Effector CD4-positive, alpha-beta T cell (primary cell): ENCODE measurements around the gene PDIA5.

ENCODE experiments used
- DNase-seq: peaks from one replicate; pipeline ENCODE4 v3.0.0-alpha.2; 2020
- total RNA-seq: gene quantifications from one replicate; lab custom pipeline; 2026; lab: John Stamatoyannopoulos, UW

The PDIA5 gene
- total RNA-seq = 1.7 reads per million

DNA sequence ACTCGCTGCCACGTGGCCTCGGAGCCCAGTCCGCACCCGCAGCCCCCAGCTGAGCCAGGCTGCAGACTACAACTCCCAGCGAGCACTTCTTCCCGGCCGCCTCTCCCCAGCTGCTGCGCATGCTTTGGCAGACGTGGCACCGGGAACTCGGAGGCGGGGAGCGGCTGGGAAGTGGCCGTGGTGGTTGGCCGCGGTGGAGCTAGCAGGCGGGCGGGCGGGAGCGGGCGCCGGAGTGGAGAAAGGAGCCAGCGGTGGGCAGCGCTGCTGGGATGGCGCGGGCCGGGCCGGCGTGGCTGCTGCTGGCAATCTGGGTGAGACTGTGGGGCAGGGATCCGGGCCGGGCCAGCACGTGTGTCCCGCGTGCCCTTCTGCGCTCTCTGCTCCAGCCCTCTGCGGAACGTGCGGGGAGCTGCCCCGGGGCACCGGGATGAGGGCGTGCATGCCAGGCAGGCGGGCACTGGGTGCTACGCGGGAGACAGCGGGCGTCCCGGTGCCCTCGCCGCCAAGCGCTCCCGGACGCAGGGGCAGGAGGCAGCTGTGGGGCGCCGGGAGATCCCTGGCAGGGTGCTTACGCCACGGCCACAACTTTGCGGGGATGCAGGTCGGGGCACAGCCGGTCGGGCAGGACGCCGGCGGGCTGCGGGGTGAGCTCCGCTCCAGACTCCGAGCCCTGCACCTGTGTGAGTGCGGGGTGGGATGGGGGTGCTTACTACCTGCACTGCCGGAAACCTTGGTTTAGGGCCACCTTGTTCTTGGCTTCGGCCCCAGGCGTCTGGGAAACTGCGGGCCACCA, at the start of gene PDIA5:
PDIA5 (plus strand) TSS at position 130 of the 793 bp plus-strand sequence; CDS start at position 270, 140 bp downstream.
- no peak for DNase-seq

GRCh38 chr3:123018683-123019082, 48.1 kb upstream of the PDIA5 start:
- no peak for DNase-seq

DNA sequence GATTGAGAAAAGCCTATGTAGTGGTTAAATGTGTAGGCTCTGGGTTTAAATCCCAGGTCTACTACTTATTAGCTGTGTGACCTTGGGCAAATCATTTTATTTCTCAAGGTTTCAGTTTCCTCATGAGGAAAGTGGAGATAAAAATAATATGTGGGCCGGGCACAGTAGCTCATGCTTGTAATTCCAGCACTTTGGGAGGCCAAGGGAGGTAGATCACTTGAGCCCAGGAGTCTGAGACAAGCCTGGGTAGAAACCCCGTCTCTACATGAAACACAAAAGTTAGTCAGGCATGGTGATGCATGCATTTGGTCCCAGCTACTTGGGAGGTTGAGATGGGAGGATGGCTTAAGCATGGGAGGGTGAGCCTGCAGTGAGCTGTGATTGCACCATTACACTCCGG, 47.7 kb upstream of the PDIA5 start:
- DNase-seq = no peak

- no peak for DNase-seq
Measured at GRCh38 chr3:123019591-123019990, 47.2 kb upstream of the PDIA5 start.

DNA sequence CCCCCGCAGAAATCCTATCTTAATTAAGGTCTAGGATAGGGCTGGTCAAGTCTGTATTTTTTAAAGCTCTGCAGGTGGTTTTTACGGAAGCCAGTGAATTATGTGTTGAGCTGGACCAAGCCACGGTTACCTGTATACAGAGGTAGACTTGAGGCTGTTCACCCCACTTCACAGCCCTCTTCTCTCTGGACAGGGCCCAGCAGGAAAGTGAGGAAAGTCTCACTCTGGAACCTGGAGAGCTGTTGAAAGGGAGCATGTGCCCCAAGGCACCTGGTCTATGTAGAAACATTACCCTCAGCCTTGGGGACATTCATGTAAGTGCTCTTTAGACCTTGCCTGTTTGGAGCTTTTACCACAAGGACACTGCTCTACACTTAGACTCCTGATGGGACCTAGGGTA, 46.1 kb upstream of the PDIA5 start:
- no peak for DNase-seq

GRCh38 chr3:123021388-123021787, 45.4 kb upstream of the PDIA5 start:
- no peak for DNase-seq

GRCh38 chr3:123021996-123022510, 44.8 kb upstream of the PDIA5 start:
- DNase-seq = no peak

GRCh38 chr3:123024056-123024455, 42.8 kb upstream of the PDIA5 start:
- DNase-seq = no peak

DNA sequence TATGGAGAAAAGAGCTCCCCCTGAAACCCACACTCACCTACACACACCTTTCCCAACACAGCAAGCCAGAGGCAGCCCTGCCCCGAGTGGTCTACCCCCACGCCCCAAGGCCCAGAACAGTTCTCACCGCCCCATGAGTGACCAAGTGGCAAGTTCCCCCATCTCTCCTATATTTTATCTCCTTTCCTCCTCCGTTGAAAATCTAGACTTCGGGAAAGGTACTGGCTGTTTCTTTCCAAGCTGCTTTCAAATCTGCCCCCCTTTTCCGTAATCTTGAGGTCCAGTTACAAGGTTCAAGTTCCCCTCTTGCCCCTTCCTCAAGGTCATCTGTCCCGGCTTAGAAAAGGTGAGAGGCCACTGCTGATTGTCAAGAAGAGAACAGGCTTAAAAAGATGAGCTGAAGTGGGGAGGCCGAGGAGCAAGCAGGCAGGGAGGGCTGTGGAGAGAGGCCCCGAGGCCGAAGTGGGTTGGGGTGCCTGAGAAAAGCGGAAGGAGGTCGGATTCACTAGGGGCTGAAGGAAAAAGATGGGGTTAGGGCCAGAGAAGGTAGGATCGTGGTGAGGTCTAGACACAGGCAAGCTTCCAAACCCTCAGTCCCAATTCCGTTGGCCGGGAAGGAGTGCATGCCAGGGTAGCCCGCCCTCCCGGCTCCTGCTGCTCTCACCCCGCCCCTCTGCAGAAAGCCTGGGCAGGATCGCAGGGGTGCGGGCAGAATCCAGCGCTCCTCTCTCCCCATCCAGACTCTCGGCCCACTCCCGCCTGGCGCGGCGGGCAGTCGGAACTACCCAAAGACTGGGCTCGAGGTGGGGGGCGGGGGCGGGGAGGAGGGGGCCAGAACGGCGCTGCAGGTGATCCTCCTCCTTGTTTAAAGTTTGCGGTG, 40.9 kb upstream of the PDIA5 start:
- DNase-seq = no peak

DNA sequence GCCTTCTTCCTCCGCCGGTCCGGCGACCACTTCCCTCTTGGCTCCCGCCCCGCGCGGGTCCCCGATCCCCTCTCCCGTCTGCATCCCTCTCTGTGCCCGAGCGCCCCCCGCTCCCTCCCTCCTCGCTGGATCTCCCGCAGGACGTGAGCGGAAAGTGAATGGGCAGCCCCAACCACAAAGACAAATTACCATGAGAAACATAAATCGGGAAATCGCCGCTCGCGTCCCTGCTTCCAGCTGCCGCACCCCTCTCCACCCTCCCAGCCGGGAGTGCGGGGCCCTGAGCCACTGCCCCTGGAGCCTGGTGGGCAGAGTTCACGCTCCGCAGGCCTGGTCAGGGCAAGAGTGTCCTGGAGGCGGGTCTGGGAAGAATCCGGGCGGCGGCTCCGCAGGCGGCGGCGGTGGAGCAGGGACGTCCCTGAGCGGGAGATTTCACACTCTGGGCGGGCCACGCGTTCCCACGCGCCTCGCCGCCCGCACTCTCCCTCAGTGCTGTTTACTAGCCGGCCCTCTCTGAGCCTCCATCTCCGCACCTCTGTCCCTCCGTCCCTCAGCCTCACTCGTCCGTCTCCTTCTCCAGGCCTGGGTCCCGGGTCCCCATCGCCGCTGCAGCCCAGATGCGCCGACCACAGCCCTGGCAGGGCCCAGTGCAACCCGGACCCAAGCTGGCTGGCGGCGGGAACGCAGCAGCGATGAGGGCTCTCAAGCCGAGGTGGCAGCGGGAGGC, 40.1 kb upstream of the PDIA5 start:
- DNase-seq = no peak

- DNase-seq = no peak
Measured at GRCh38 chr3:123027292-123028232, 39.3 kb upstream of the PDIA5 start, which contains the start of gene SEMA5B. SEMA5B (minus strand) TSS chr3:123027763; CDS start chr3:122961263, 66,500 bp downstream.

GRCh38 chr3:123028233-123028828, 38.5 kb upstream of the PDIA5 start:
- no peak for DNase-seq

DNA sequence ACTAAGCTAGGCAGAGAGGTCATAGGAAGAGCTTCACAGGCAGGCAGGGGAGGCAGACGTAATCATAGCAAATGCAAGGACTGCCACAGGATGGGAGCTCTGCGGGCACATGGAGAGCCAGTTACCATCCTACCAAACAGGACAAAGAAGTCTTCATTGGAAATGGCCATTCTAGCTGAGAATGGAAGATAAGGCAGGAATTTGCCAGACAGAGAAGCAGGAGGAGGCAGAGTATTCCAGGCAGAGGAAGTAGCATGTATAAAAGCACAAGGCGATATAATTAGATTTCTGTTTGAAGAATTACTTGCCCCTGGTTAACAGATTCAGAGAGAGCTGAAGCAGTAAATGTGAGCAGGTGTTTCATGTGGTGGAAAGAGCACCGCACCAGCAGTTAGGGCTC, 35.8 kb upstream of the PDIA5 start:
- no peak for DNase-seq

DNA sequence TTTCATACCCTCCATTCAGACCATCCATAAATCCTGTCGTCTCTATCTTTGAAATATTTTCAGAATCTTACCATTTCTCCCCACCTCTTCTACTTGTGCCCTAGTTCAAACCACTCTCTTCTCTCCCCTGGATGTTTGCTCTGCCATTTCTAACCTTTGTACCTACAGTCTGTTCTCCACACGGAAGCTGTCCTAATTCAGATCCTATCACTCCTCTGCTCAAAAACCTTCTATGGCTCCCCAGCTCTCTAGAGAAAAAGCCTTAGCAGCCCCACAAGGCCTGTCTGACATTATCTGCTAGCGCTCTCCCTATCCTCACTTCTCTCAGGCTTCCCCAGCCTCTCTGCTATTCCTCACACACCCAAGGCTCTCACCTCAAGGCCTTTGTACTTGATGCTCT, 34.8 kb upstream of the PDIA5 start:
- DNase-seq = no peak

- no peak for DNase-seq
Measured at GRCh38 chr3:123034120-123034519, 32.7 kb upstream of the PDIA5 start.

GRCh38 chr3:123034996-123035395, 31.8 kb upstream of the PDIA5 start:
- DNase-seq = no peak

DNA sequence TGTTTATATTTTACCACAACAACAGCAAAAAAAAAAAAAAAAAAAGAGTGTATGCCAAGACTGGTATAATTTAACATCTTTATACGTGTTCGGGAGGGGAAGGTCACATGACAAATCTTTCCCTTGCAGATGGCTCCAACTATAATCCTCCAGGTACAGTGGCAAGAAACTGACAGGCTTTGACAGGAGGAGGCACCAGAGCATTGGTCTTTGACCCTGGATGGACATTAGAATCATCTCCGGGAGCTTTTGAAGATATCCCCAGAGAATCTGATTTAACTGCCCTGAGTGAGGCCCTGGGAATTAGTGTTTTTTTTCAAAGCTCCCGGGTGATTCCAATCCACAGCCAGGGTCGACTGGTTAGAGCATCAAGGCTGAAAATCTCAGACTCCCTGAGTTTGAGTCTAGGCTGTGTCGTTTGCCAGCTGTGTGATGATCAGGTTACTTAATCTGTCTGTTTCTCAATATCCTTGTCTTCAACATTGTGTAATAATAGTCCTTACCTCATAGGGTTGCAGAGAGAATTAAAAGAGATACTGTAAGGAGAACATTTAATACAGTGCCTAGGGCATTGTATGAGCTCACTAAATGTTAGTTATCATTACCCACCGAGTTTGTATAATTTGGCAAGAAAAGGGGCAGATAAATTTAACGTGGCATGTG, 30.3 kb upstream of the PDIA5 start:
- no peak for DNase-seq

- no peak for DNase-seq
Measured at GRCh38 chr3:123037015-123037375, 29.8 kb upstream of the PDIA5 start.

- no peak for DNase-seq
Measured at GRCh38 chr3:123038751-123039150, 28.1 kb upstream of the PDIA5 start.

- no peak for DNase-seq
Measured at GRCh38 chr3:123039178-123039577, 27.6 kb upstream of the PDIA5 start.

DNA sequence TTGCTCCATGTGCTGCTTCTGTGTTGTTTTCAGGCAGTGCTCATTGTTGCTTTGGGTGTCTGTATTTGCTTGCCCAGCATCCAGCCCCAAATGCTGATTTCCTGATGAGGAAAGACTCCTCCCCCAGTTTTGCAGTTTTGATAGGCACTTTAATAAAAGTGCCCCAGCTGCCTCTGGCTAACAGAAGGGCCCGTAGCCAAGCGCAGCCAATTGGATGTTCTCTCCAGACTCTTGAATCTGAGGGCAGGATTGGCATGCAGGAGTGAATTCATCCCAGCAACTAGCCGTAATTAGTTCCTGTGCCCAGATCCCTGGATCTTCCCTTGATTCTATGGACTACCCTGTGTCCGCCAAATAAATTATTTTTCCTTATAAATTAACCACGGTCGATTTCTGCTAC, 24.4 kb upstream of the PDIA5 start:
- DNase-seq = no peak
